ENCODE data around the gene C1RL. TPM values are rescaled to one million over a fixed set of nuclear protein-coding genes. Genes with fewer than 3 reads are reported as not detected.

The C1RL gene
- polyA plus RNA-seq, 2 of the 4 experiments (the other 2 are of a cell fraction): 25.2 to 30.4 TPM

DNA sequence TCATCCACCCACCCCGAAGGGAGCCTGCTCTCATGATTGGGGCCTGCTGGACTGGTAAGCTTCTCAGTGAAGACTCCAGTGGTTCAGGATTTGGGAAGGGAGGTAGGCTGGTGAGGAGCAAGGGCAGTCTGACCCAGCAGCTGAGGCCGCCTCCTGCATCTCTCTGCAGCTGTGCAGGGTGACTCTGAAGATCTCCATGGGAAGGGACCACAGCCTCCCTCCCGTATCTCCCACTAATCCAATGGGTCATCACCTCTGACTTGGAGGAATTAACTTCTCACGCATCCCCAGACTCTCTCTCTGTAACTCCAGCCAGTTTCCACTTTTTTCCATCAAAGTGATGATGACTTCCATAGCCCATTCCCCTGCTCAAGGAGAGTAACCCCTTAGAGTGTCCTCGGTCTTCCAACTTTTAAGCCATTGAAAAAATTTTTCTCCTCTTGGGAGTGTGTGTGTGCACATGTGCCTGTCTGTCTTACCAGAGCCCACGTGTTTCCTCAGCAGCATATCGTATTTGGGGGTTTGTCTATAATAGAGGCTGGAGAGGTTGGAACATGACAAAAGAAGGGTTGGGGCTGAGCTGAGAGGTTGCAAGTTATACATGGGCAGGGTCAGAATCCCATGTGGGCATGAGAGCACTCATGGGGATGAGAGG lies 32.5 kb upstream of the C1RL start:
- POLR2A ChIA-PET: no interaction called here
- no peak overlapping the region for H3K27ac ChIP-seq
- H3K4me1 ChIP-seq: no peaks in the 10 kb centered on the region
- no peak for TF ChIP-seq ZC3H11A (IDR thresholded peaks at IDR 0.05)
- no peak for TF ChIP-seq HES2 (IDR thresholded peaks at IDR 0.05)
- no peak for TF ChIP-seq MAFK (IDR thresholded peaks at IDR 0.05; ENCODE audit: partially characterized antibody)
- TF ChIP-seq FOXS1 (CRISPR knock-in tag; IDR thresholded peaks at IDR 0.05): no peak
- TF ChIP-seq NFE2L2 (conservative IDR thresholded peaks at IDR 0.05; ENCODE audit: low read length): no peak
- no peak for TF ChIP-seq CBX8 (IDR thresholded peaks at IDR 0.05)
- TF ChIP-seq NPAS2 (CRISPR knock-in tag; IDR thresholded peaks at IDR 0.05; ENCODE audit: borderline replicate concordance): no peak
- TF ChIP-seq CBX2 (IDR thresholded peaks at IDR 0.05; ENCODE audit: borderline replicate concordance, low read depth): no peak
- no peak for TF ChIP-seq GATA3 (IDR thresholded peaks at IDR 0.05; ENCODE audit: borderline replicate concordance)
- no peak for TF ChIP-seq FOSB (CRISPR knock-in tag; IDR thresholded peaks at IDR 0.05)
- no peak for TF ChIP-seq JUNB (IDR thresholded peaks at IDR 0.05)
- no peak for TF ChIP-seq TP53 (CRISPR knock-in tag; IDR thresholded peaks at IDR 0.05)
- TF ChIP-seq BCL3 (IDR thresholded peaks at IDR 0.05): no peak
- no peak for TF ChIP-seq POLR2A (IDR thresholded peaks at IDR 0.05; ENCODE audit: low read length)
- no peak overlapping the region for H3K4me2 ChIP-seq
- DNase-seq (ENCODE audit: low read depth in 1 of 2, low spot score in 1 of 2) (no peak), ATAC-seq (peak in 1 of 2 experiments; percentile 20; a peak in 3 of 6 replicates), FAIRE-seq (no peak)
- no peaks in the 10 kb centered on the region for H3K9me3 ChIP-seq
- CTCF ChIA-PET: interaction anchor here (0.5 to 7.7 kb wide), 28 partner anchors 9 to 977 kb away, joined by 3 to 75 read pairs (median 4); partner anchors contain the start of genes C1RL and PEX5
- no peak overlapping the region for H3K4me3 ChIP-seq
- WGBS (ENCODE audit: missing lambda C conversion rate): 87% methylated on average over 7 of the region's 7 CpGs

- 92% methylated on average over 2 of the region's 2 CpGs for WGBS (ENCODE audit: missing lambda C conversion rate)
- Histone ChIP-seq H3K4me2 (no peak overlapping the region), H3K9me3 (no peaks in the 10 kb centered on the region), H3K4me1 (no peaks in the 10 kb centered on the region), H3K4me3 (no peak overlapping the region), H3K27ac (no peak overlapping the region)
- FAIRE-seq (no peak), ATAC-seq (no peak), DNase-seq (ENCODE audit: low read depth in 1 of 2, low spot score in 1 of 2) (no peak)
- POLR2A ChIA-PET: no interaction called here
- CTCF ChIA-PET: interaction anchor here (1.1 to 2.6 kb wide), 3 partner anchors 9 to 499 kb away, joined by 3 to 10 read pairs (median 8); partner anchors contain the start of gene CLSTN3
- TF ChIP-seq CHD4 (IDR thresholded peaks at IDR 0.05; ENCODE audit: borderline replicate concordance) (no peak), KDM1A (IDR thresholded peaks at IDR 0.05; ENCODE audit: low read depth) (no peak)
Observed at GRCh38 chr12:7139200-7139599, 30.2 kb upstream of the C1RL start.

- WGBS (ENCODE audit: missing lambda C conversion rate): 86% methylated on average over 4 of the region's 4 CpGs
- DNase-seq (ENCODE audit: low read depth in 1 of 2, low spot score in 1 of 2) (no peak), ATAC-seq (no peak), FAIRE-seq (no peak)
- POLR2A ChIA-PET: no interaction called here
- TF ChIP-seq, protein P1, sequence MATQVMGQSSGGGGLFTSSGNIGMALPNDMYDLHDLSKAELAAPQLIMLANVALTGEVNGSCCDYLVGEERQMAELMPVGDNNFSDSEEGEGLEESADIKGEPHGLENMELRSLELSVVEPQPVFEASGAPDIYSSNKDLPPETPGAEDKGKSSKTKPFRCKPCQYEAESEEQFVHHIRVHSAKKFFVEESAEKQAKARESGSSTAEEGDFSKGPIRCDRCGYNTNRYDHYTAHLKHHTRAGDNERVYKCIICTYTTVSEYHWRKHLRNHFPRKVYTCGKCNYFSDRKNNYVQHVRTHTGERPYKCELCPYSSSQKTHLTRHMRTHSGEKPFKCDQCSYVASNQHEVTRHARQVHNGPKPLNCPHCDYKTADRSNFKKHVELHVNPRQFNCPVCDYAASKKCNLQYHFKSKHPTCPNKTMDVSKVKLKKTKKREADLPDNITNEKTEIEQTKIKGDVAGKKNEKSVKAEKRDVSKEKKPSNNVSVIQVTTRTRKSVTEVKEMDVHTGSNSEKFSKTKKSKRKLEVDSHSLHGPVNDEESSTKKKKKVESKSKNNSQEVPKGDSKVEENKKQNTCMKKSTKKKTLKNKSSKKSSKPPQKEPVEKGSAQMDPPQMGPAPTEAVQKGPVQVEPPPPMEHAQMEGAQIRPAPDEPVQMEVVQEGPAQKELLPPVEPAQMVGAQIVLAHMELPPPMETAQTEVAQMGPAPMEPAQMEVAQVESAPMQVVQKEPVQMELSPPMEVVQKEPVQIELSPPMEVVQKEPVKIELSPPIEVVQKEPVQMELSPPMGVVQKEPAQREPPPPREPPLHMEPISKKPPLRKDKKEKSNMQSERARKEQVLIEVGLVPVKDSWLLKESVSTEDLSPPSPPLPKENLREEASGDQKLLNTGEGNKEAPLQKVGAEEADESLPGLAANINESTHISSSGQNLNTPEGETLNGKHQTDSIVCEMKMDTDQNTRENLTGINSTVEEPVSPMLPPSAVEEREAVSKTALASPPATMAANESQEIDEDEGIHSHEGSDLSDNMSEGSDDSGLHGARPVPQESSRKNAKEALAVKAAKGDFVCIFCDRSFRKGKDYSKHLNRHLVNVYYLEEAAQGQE (IDR thresholded peaks at IDR 0.05): no peak
- TF ChIP-seq ESRRA (IDR thresholded peaks at IDR 0.05; ENCODE audit: borderline replicate concordance, low read length) (no peak), ELK1 (IDR thresholded peaks at IDR 0.05; ENCODE audit: low read depth, low read length) (no peak), MAFK (IDR thresholded peaks at IDR 0.05; ENCODE audit: partially characterized antibody) (no peak), POLR2A (IDR thresholded peaks at IDR 0.05; ENCODE audit: low read length) (no peak), NFE2L2 (conservative IDR thresholded peaks at IDR 0.05; ENCODE audit: low read length) (no peak), HOXB13 (CRISPR knock-in tag; IDR thresholded peaks at IDR 0.05; ENCODE audit: low read depth) (no peak), RFX5 (IDR thresholded peaks at IDR 0.05) (no peak), CBX2 (IDR thresholded peaks at IDR 0.05; ENCODE audit: borderline replicate concordance, low read depth) (no peak), CEBPB (IDR thresholded peaks at IDR 0.05) (no peak)
- TF ChIP-seq, protein P2, sequence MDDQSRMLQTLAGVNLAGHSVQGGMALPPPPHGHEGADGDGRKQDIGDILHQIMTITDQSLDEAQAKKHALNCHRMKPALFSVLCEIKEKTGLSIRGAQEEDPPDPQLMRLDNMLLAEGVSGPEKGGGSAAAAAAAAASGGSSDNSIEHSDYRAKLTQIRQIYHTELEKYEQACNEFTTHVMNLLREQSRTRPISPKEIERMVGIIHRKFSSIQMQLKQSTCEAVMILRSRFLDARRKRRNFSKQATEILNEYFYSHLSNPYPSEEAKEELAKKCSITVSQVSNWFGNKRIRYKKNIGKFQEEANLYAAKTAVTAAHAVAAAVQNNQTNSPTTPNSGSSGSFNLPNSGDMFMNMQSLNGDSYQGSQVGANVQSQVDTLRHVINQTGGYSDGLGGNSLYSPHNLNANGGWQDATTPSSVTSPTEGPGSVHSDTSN (IDR thresholded peaks at IDR 0.05): no peak
- TF ChIP-seq, protein P3, sequence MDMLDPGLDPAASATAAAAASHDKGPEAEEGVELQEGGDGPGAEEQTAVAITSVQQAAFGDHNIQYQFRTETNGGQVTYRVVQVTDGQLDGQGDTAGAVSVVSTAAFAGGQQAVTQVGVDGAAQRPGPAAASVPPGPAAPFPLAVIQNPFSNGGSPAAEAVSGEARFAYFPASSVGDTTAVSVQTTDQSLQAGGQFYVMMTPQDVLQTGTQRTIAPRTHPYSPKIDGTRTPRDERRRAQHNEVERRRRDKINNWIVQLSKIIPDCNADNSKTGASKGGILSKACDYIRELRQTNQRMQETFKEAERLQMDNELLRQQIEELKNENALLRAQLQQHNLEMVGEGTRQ (IDR thresholded peaks at IDR 0.05): no peak
- H3K9me3 ChIP-seq: no peaks in the 10 kb centered on the region
- no peaks in the 10 kb centered on the region for H3K4me1 ChIP-seq
- CTCF ChIA-PET: interaction anchor here (1.2 kb wide), 1 partner anchor 29 kb away, joined by 4 read pairs; the partner anchor contains the start of gene C1RL
- no peak overlapping the region for H3K4me3 ChIP-seq
- no peak overlapping the region for H3K4me2 ChIP-seq
- H3K27ac ChIP-seq: no peak overlapping the region
Observed at GRCh38 chr12:7137908-7138307, 28.9 kb upstream of the C1RL start.
